Smooth muscle cell (in vitro differentiated cells): Measurements from ENCODE around the gene PRKCA. TPM values are rescaled to one million over a fixed set of nuclear protein-coding genes. Genes with fewer than 3 reads are reported as not detected.

Experiments used
- DNase-seq: peaks from one replicate; lab custom pipeline; 2025; ENCODE audit not compliant: unreplicated experiment; lab: John Stamatoyannopoulos, UW
- H2AFZ ChIP-seq: fragments of 200-600 bp; sonication (generic); 2 replicates; pipeline ENCODE4 v1.6.0; 2016; ENCODE audit warnings: antibody characterized with exemption, low read depth, mild to moderate bottlenecking
- H3F3A ChIP-seq: fragments of 200-600 bp; sonication (generic); 2 replicates; pipeline ENCODE4 v1.6.0; 2017; ENCODE audit warnings: antibody characterized with exemption, low read depth
- H3K27ac ChIP-seq: fragments of 200-600 bp; sonication (generic); 2 replicates; pipeline ENCODE4 v1.5.1; 2016; ENCODE audit warnings: low read depth, mild to moderate bottlenecking
- H3K27me3 ChIP-seq: fragments of 200-600 bp; sonication (generic); 2 replicates; pipeline ENCODE4 v1.6.1; 2016; ENCODE audit warnings: low read depth, mild to moderate bottlenecking
- H3K36me3 ChIP-seq: fragments of 200-600 bp; sonication (generic); 2 replicates; pipeline ENCODE4 v1.5.1; 2016; ENCODE audit warnings: low read depth
- H3K4me1 ChIP-seq: fragments of 200-600 bp; sonication (generic); 2 replicates; pipeline ENCODE4 v1.5.1; 2016; ENCODE audit warnings: low read depth
- H3K4me2 ChIP-seq: fragments of 200-600 bp; sonication (generic); 2 replicates; pipeline ENCODE4 v1.6.0; 2016; ENCODE audit warnings: mild to moderate bottlenecking
- H3K4me3 ChIP-seq: fragments of 200-600 bp; sonication (generic); 2 replicates; pipeline ENCODE4 v1.5.1; 2016; ENCODE audit warnings: mild to moderate bottlenecking
- H3K79me2 ChIP-seq: fragments of 200-600 bp; sonication (generic); 2 replicates; pipeline ENCODE4 v1.6.0; 2016; ENCODE audit warnings: low read depth, mild to moderate bottlenecking
- H3K9ac ChIP-seq: fragments of 200-600 bp; sonication (generic); 2 replicates; pipeline ENCODE4 v1.6.0; 2016; ENCODE audit warnings: low read depth
- H3K9me3 ChIP-seq: fragments of 200-600 bp; sonication (generic); replicated peaks from 2 replicates; pipeline ENCODE4 v1.5.1; 2016; ENCODE audit warnings: low read depth
- H4K20me1 ChIP-seq: fragments of 200-600 bp; sonication (generic); 2 replicates; pipeline ENCODE4 v1.6.0; 2016; ENCODE audit warnings: low read depth
- WGBS: methylation state at CpG from one replicate; pipeline ENCODE4 v1.1.7; 2016; ENCODE audit warnings: low lambda C conversion rate; 5-methylcytosine and 5-hydroxymethylcytosine counted together
- polyA plus RNA-seq: library from polyadenylated mRNA; unstranded; fragments of >200 nt; fragmentation: Nextera tagmentation; extraction: Ambion mirVana; gene quantifications from 2 replicates; pipeline ENCODE4 v1.2.1, GENCODE V29; 2016
- total RNA-seq: library from RNA; depleted of rRNA; stranded (reverse); fragments of >200 nt; gene quantifications from 2 replicates; pipeline ENCODE4 v1.2.3, GENCODE V29; 2014
- TF ChIP-seq, protein P1 (sequence below): fragments of 200-600 bp; sonication (generic); IDR thresholded peaks from 2 replicates; pipeline ENCODE4 v1.5.1; 2017; ENCODE audit warnings: borderline replicate concordance, mild to moderate bottlenecking, antibody characterized with exemption; ENCODE audit not compliant: insufficient read depth, poor library complexity, severe bottlenecking

PRKCA gene
- total and polyA plus RNA-seq, 2 experiments from 2014 or later: 0.78 to 7.1 TPM

DNA sequence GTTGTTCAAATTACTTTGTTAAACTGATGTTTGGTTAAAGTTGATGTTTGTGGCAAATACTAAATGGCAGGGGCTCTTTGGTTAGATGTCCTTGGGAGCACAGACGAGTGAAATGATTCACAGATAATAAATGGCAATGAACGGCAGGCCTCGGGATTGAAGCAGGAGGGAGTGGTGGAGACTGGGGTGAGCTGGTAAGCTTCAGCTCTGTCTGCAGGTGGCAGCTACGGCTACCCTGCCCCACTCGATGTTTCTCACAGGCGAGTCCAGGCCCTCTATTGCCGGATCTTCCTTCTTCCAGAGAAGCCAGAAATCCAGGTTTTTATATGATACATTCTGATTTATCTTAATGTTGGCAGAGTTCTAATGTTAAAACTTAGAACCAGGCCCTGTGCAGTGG lies 387.8 kb downstream of the PRKCA start:
- H3K27ac ChIP-seq: no peak overlapping the region
- no peaks in the 10 kb centered on the region for H3K36me3 ChIP-seq
- no peak overlapping the region for H3K9ac ChIP-seq
- no peak overlapping the region for H3K4me3 ChIP-seq
- TF ChIP-seq, protein P1, sequence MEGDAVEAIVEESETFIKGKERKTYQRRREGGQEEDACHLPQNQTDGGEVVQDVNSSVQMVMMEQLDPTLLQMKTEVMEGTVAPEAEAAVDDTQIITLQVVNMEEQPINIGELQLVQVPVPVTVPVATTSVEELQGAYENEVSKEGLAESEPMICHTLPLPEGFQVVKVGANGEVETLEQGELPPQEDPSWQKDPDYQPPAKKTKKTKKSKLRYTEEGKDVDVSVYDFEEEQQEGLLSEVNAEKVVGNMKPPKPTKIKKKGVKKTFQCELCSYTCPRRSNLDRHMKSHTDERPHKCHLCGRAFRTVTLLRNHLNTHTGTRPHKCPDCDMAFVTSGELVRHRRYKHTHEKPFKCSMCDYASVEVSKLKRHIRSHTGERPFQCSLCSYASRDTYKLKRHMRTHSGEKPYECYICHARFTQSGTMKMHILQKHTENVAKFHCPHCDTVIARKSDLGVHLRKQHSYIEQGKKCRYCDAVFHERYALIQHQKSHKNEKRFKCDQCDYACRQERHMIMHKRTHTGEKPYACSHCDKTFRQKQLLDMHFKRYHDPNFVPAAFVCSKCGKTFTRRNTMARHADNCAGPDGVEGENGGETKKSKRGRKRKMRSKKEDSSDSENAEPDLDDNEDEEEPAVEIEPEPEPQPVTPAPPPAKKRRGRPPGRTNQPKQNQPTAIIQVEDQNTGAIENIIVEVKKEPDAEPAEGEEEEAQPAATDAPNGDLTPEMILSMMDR: no peak
- no peaks in the 10 kb centered on the region for H3K27me3 ChIP-seq
- no peaks in the 10 kb centered on the region for H3K79me2 ChIP-seq
- H2AFZ ChIP-seq: no peak overlapping the region
- H3K4me1 ChIP-seq: no peaks in the 10 kb centered on the region
- WGBS: 89% methylated on average over 7 of the region's 7 CpGs
- no peak overlapping the region for H3K4me2 ChIP-seq
- H3F3A ChIP-seq: no peaks in the 10 kb centered on the region
- DNase-seq: no peak
- H3K9me3 ChIP-seq: no peaks in the 10 kb centered on the region
- H4K20me1 ChIP-seq: no peaks in the 10 kb centered on the region

DNA sequence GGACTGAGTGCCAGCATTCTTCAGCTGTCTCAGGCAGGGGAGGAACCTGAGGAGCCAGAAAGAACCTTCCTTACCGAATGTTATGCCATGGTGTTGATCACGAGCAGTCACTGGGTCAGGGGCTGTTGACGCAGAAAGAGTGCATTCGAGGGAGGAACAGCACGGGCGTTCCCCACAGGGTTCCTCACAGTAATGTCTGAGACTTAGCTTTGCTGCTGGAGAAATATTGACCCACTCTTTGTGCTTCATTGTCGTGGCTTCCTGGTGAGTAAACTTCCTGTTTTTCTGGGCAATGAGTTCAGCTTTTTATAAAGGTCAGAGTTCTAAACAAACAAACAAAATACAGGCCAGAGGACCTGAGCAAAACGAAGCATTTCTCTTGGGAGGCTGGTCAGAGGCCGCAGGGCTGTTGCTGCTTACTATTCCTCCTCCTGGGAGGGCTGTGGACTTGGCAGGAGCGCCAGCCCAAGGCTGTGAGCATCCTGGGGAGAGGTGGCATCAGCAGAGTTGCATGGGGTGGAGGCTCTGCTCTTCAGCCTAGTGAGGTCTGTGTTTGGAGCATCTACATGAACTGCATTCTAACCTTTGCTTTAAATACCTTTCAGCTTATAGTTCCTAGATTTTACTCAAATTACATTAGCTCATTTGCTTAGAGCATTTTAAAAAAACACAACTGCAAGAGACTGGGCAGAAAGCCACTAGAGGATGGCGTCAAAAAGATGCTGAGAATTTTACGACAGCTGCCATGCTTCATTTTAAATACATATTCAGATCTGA lies 389.4 kb downstream of the PRKCA start:
- DNase-seq: no peak
- no peaks in the 10 kb centered on the region for H4K20me1 ChIP-seq
- no peaks in the 10 kb centered on the region for H3K9me3 ChIP-seq
- no peaks in the 10 kb centered on the region for H3F3A ChIP-seq
- no peak overlapping the region for H3K4me2 ChIP-seq
- H3K27me3 ChIP-seq: no peaks in the 10 kb centered on the region
- 80% methylated on average over 12 of the region's 12 CpGs for WGBS
- no peak overlapping the region for H3K9ac ChIP-seq
- no peak overlapping the region for H3K27ac ChIP-seq
- no peaks in the 10 kb centered on the region for H3K4me1 ChIP-seq
- no peaks in the 10 kb centered on the region for H3K36me3 ChIP-seq
- no peak overlapping the region for H3K4me3 ChIP-seq
- TF ChIP-seq, protein P1: no peak
- H2AFZ ChIP-seq: no peak overlapping the region
- no peaks in the 10 kb centered on the region for H3K79me2 ChIP-seq

DNA sequence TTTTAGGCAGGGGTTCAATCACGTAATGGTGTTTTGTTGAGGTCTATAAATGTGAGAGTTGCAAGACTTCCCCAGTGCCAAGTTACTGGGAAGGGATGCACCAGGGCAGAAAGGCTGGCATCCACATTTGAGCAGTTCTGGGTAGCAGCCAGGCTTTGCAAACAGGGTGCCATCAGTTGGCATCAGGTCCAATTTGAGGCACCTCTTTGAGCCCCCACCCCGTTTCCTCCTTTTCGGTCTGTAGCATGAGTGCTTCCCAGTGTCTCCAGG lies 389.9 kb downstream of the PRKCA start:
- no peak overlapping the region for H3K4me2 ChIP-seq
- TF ChIP-seq, protein P1: no peak
- H3K4me1 ChIP-seq: no peaks in the 10 kb centered on the region
- no peaks in the 10 kb centered on the region for H3F3A ChIP-seq
- no peak overlapping the region for H2AFZ ChIP-seq
- no peaks in the 10 kb centered on the region for H3K36me3 ChIP-seq
- 76% methylated on average over 3 of the region's 3 CpGs for WGBS
- no peaks in the 10 kb centered on the region for H3K27me3 ChIP-seq
- H3K9ac ChIP-seq: no peak overlapping the region
- no peaks in the 10 kb centered on the region for H4K20me1 ChIP-seq
- no peaks in the 10 kb centered on the region for H3K79me2 ChIP-seq
- no peak overlapping the region for H3K4me3 ChIP-seq
- no peak for DNase-seq
- H3K27ac ChIP-seq: no peak overlapping the region
- no peaks in the 10 kb centered on the region for H3K9me3 ChIP-seq

DNA sequence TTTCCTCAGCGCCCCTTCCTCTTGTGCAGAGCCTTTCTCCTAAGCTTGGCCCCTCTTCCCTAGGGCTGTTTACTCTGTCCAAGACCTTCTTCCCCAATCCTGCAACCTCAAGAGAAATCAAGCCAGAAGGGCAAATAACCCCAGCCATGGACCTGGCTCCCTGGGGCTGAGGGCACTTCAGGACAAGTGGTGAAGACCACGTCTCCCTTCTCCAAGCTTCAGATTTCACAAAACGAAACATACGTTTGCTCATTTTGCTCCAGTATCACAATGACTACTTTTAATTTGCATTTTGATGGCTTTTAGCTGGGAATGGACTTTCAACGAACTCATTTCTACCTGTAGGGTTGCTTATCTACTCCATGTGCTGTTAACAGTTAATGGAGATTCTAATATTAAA lies 392.7 kb downstream of the PRKCA start:
- 92% methylated on average over 5 of the region's 5 CpGs for WGBS
- H3K9ac ChIP-seq: no peak overlapping the region
- peaks cover 8% of the 10 kb centered on the region for H3K9me3 ChIP-seq
- no peak overlapping the region for H2AFZ ChIP-seq
- no peaks in the 10 kb centered on the region for H3K79me2 ChIP-seq
- H3K27me3 ChIP-seq: no peaks in the 10 kb centered on the region
- no peak overlapping the region for H3K4me2 ChIP-seq
- H3F3A ChIP-seq: no peaks in the 10 kb centered on the region
- TF ChIP-seq, protein P1: no peak
- H4K20me1 ChIP-seq: no peaks in the 10 kb centered on the region
- DNase-seq: no peak
- no peaks in the 10 kb centered on the region for H3K36me3 ChIP-seq
- H3K4me1 ChIP-seq: no peaks in the 10 kb centered on the region
- H3K4me3 ChIP-seq: no peak overlapping the region
- no peak overlapping the region for H3K27ac ChIP-seq
